Spleen (tissue), 11 donors: ENCODE data around the gene SPDYE1. TPM values are rescaled to one million over a fixed set of nuclear protein-coding genes. Genes with fewer than 3 reads are reported as not detected.

ENCODE experiments used
- DNase-seq: peaks from one replicate; pipeline ENCODE4 v3.0.0-alpha.2; 2020
- H3K27ac ChIP-seq, 8 donors: fragments of 200-600 bp; sonication (generic) in 7 of 8; 1 replicate in 4 of 8; 2 replicates in 4 of 8; pipeline versions ENCODE4 v1.5.0 to v1.8.0; 2016 to 2021; ENCODE audit warnings: inconsistent platforms in 4 of 8, mild to moderate bottlenecking in 4 of 8, moderate library complexity in 1 of 8
- H3K27me3 ChIP-seq, 7 donors: fragments of 200-600 bp; sonication (generic) in 6 of 7; replicated peaks in 1 of 7; 1 replicate in 4 of 7; 2 replicates in 3 of 7; pipeline versions ENCODE4 v1.5.0 to v1.8.0; 2016 to 2021; ENCODE audit warnings: inconsistent platforms in 3 of 7, mild to moderate bottlenecking in 1 of 7
- H3K36me3 ChIP-seq, 6 donors: fragments of 200-600 bp; sonication (generic) in 5 of 6; 1 replicate in 4 of 6; 2 replicates in 2 of 6; pipeline versions ENCODE4 v1.5.0 to v1.8.0; 2016 to 2021; ENCODE audit warnings: inconsistent platforms in 2 of 6
- H3K4me1 ChIP-seq, 6 donors: fragments of 200-600 bp; sonication (generic) in 5 of 6; 1 replicate in 3 of 6; 2 replicates in 3 of 6; pipeline versions ENCODE4 v1.5.0 to v1.8.0; 2016 to 2021; ENCODE audit warnings: inconsistent platforms in 3 of 6
- H3K4me3 ChIP-seq, 8 donors: fragments of 200-600 bp; sonication (generic) in 7 of 8; 1 replicate in 4 of 8; 2 replicates in 4 of 8; pipeline versions ENCODE4 v1.5.0 to v1.8.0; 2016 to 2021; ENCODE audit warnings: inconsistent platforms in 4 of 8, mild to moderate bottlenecking in 4 of 8, moderate library complexity in 2 of 8
- H3K9me3 ChIP-seq, 8 donors: fragments of 200-600 bp; sonication (generic) in 7 of 8; 1 replicate in 4 of 8; 2 replicates in 4 of 8; pipeline versions ENCODE4 v1.5.0 to v1.8.0; 2016 to 2021; ENCODE audit warnings: inconsistent platforms in 4 of 8
- POLR2A ChIP-seq, 3 donors: fragments of 450-650 bp; IDR thresholded peaks; one replicate each; pipeline ENCODE4 v1.5.1; 2017; ENCODE audit warnings: antibody characterized with exemption in 3 of 3, mild to moderate bottlenecking in 1 of 3
- POLR2AphosphoS5 ChIP-seq, 3 donors: sonication (generic); formaldehyde crosslinking; IDR thresholded peaks; one replicate each; pipeline ENCODE4 v1.5.1; 2017; ENCODE audit warnings: antibody characterized with exemption in 3 of 3
- WGBS, 5 donors: extraction: QIAGEN DNeasy Blood & Tissue Kit in 3 of 5; methylation state at CpG; one replicate each; pipeline versions ENCODE4 v1.1.5 to v1.1.7; 2013 to 2018; 5-methylcytosine and 5-hydroxymethylcytosine counted together
- intact Hi-C: fragments of 100-400 bp; cut with DNase I; formaldehyde crosslinking; loops from one replicate; pipeline ENCODE4 v1.15.0; 2023; ENCODE audit warnings: low total_unique reads
- polyA plus RNA-seq, 3 donors: library from polyadenylated mRNA; stranded (reverse); fragments of 200-250 nt; gene quantifications; one replicate each; pipeline ENCODE4 v1.2.1, GENCODE V29; 2013
- total RNA-seq, 7 donors: library from RNA; depleted of rRNA in 3 of 7; stranded (reverse); fragments of >200 nt in 3 of 7; fragmentation: NEBNext Ultra II Directional in 4 of 7; extraction: Animal tissue kit (Norgen Biotek cat#: 25700) in 4 of 7; gene quantifications; one replicate each; pipeline versions ENCODE4 v1.1.0 to v1.2.1, GENCODE V29; 2016 to 2021
- TF ChIP-seq, protein P1 (sequence below), 11 experiments: fragments of 200-600 bp in 7 of 11; fragments of 450-650 bp in 4 of 11; sonication (generic) in 4 of 11; IDR thresholded peaks in 8 of 11; conservative IDR thresholded peaks in 3 of 11; 1 replicate in 7 of 11; 2 replicates in 4 of 11; pipeline versions ENCODE4 v1.4.0 to v1.8.0; 2016 to 2021; ENCODE audit warnings: antibody characterized with exemption in 11 of 11, inconsistent platforms in 4 of 11, mild to moderate bottlenecking in 1 of 11
- donor health status: healthy with polysubstance abuse.
- donor health status: DM: no; HTN: no; CAD: no; lungs with moderate emphysema.
- donor health status: DM: no; HTN: no; CAD: no.
- donor health status: Bipolar disorder and iron deficiency.
- donor health status: healthy.
- donor health status: DM: no; HTN: no; CAD: no.
- donor health status: DM: yes; HTN: yes; CAD: no.

SPDYE1 gene
- total and polyA plus RNA-seq, 10 donors: not detected

- peak; percentile 61 for DNase-seq
- TF ChIP-seq POLR2AphosphoS5 (IDR thresholded peaks at IDR 0.05) (no peak), POLR2A (IDR thresholded peaks at IDR 0.05) (no peak)
- TF ChIP-seq, protein P1, sequence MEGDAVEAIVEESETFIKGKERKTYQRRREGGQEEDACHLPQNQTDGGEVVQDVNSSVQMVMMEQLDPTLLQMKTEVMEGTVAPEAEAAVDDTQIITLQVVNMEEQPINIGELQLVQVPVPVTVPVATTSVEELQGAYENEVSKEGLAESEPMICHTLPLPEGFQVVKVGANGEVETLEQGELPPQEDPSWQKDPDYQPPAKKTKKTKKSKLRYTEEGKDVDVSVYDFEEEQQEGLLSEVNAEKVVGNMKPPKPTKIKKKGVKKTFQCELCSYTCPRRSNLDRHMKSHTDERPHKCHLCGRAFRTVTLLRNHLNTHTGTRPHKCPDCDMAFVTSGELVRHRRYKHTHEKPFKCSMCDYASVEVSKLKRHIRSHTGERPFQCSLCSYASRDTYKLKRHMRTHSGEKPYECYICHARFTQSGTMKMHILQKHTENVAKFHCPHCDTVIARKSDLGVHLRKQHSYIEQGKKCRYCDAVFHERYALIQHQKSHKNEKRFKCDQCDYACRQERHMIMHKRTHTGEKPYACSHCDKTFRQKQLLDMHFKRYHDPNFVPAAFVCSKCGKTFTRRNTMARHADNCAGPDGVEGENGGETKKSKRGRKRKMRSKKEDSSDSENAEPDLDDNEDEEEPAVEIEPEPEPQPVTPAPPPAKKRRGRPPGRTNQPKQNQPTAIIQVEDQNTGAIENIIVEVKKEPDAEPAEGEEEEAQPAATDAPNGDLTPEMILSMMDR (IDR thresholded peaks at IDR 0.05 in 8 of 11, conservative IDR thresholded peaks at IDR 0.05 in 3 of 11): no peak
- Histone ChIP-seq H3K27ac (peak overlapping the region in 6 of 8 donors; percentile 30 to 100 (median 100)), H3K4me1 (peaks cover 42 to 95% (median 84%) of the 10 kb centered on the region in 6 donors), H3K4me3 (no peak overlapping the region), H3K27me3 (no peaks in the 10 kb centered on the region), H3K9me3 (no peaks in the 10 kb centered on the region), H3K36me3 (peaks cover 0 to 62% (median 38%) of the 10 kb centered on the region in 6 donors)
- WGBS, 5 donors: 91 to 97% (median 93%) methylated on average over 6 to 7 of the region's 7 CpGs
- intact Hi-C loops: no loop called here
Observed at GRCh38 chr7:44048031-44048795, 50.5 kb downstream of the SPDYE1 start.

DNA sequence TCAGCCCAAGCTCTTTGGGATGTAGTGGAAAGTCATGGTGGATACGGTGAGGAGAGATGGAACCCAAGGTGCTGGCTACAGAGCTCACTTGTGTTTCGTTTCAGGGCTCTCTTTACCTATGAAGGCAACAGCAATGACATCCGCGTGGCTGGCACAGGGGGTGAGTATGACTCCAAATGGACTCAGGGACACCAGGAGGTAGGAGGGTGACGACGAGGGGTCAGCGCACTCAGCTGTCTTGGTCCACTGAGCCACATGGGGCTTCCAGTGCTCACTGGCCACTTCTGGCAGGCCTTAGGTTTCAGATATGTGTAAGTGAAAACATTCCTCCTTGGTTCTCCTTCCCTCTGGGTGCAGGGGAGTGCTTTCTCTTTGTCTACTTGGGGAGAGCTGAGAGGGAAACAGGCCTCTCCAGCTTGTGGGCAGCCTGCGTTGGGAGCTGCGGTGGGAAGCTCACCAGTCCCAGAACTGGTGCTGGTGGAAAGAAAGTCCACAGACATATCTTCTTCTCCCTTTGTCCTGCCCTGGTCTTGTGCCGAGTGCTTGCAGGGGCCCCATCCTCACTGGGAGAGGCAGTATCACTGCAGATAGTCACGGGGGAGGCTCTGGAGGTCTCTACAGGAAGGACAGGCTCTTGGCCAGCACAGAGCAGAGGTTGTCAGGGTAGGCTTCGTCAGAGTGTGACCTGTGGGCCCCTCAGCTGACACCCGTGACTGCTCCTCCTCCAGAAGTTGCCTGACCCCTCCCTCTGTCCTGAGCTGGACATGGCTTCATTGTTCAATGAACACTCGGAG is 52.6 kb downstream of the SPDYE1 start:
- no peaks in the 10 kb centered on the region for H3K9me3 ChIP-seq
- TF ChIP-seq, protein P1 (IDR thresholded peaks at IDR 0.05 in 8 of 11, conservative IDR thresholded peaks at IDR 0.05 in 3 of 11): no peak
- TF ChIP-seq POLR2A (IDR thresholded peaks at IDR 0.05): no peak
- TF ChIP-seq POLR2AphosphoS5 (IDR thresholded peaks at IDR 0.05): no peak
- H3K4me3 ChIP-seq: no peak overlapping the region
- peaks cover 0 to 83% (median 58%) of the 10 kb centered on the region in 6 donors for H3K36me3 ChIP-seq
- H3K27me3 ChIP-seq: no peaks in the 10 kb centered on the region
- intact Hi-C loops: no loop called here
- H3K4me1 ChIP-seq: peaks cover 36 to 98% (median 71%) of the 10 kb centered on the region in 6 donors
- peak overlapping the region in 2 of 8 donors; percentile 52 to 100 for H3K27ac ChIP-seq
- 84 to 93% (median 92%) methylated on average over 14 of the region's 14 CpGs for WGBS, 5 donors
- peak; percentile 60 for DNase-seq

DNA sequence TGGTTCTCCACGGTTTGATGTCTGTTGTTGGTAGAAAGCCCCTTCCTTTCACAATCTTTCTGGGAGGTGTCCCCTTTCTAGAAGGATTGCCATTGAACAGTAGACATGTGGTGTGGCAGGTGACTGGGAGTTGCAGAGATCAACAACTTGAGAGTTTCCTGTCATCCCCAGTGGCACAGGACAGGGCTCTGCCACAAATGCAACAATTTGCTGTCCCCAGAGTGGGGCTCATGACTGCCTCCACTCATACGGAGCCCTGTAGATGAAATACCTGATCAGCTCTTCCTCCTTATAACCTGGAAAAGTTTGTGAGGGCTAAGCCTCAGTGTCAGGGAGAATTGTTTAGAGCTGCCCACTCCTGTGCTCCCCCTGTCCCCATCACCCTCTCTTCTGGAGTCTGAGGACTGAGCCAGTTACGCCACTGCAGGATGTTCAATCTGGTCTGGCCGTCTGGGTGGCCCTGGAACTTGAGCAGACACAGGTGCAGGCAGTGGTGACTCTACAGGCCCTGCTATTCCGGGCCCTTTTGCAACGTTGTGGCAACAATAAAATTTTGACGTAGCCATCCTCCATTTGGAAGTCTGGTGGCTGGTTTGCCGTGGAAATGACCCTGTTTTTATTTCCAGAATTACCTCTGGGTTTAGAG is 53.3 kb downstream of the SPDYE1 start:
- Histone ChIP-seq H3K9me3 (no peaks in the 10 kb centered on the region), H3K36me3 (peaks cover 0 to 90% (median 64%) of the 10 kb centered on the region in 6 donors), H3K4me1 (peaks cover 29 to 98% (median 68%) of the 10 kb centered on the region in 6 donors), H3K4me3 (no peak overlapping the region), H3K27me3 (no peaks in the 10 kb centered on the region), H3K27ac (peak overlapping the region in 4 of 8 donors; percentile 25 to 100 (median 50))
- DNase-seq: peak; percentile 37
- intact Hi-C loops: no loop called here
- TF ChIP-seq POLR2A (IDR thresholded peaks at IDR 0.05): no peak
- TF ChIP-seq, protein P1 (IDR thresholded peaks at IDR 0.05 in 8 of 11, conservative IDR thresholded peaks at IDR 0.05 in 3 of 11): no peak
- no peak for TF ChIP-seq POLR2AphosphoS5 (IDR thresholded peaks at IDR 0.05)
- WGBS, 5 donors: 80 to 90% (median 84%) methylated on average over 8 of the region's 8 CpGs
